ENCODE data around the gene AP3M1.

The AP3M1 gene

GRCh38 chr10:74163319-74164068 is 12.9 kb upstream of the AP3M1 start:
- no peak for FAIRE-seq
- TF ChIP-seq CTCF (IDR thresholded peaks at IDR 0.05; ENCODE audit: insufficient read depth, missing control alignments) = no peak
- DNase-seq (ENCODE audit: insufficient read length, low spot score) = no peak

DNA sequence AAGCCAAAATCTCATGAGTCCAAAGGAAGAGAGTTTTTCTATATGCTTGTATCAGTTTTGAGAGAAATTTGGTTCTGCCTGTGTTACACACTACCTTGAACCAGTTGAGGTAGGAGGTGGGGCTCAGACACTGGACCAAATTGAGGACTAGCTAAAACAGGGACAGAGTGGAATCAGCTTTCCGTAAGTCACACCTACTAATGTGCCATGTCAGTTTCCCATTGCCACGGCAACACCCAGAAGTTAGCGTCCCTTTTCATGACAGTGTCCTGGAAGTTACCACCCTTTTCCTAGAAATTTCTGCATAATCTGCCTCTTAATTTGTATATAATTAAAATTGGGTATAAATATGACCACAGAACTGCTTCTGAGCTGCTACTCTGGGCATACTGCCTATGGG is 9.4 kb upstream of the AP3M1 start:
- DNase-seq (ENCODE audit: insufficient read length, low spot score) (no peak), FAIRE-seq (no peak)
- TF ChIP-seq CTCF (IDR thresholded peaks at IDR 0.05; ENCODE audit: insufficient read depth, missing control alignments) = no peak

GRCh38 chr10:74156919-74157289 is 6.3 kb upstream of the AP3M1 start:
- TF ChIP-seq CTCF (IDR thresholded peaks at IDR 0.05; ENCODE audit: insufficient read depth, missing control alignments) = no peak
- DNase-seq (ENCODE audit: insufficient read length, low spot score) = no peak
- no peak for FAIRE-seq

- TF ChIP-seq CTCF (IDR thresholded peaks at IDR 0.05; ENCODE audit: insufficient read depth, missing control alignments) = no peak
- FAIRE-seq (no peak), DNase-seq (ENCODE audit: insufficient read length, low spot score) (no peak)
Observed at GRCh38 chr10:74153676-74154075, 3.0 kb upstream of the AP3M1 start.

DNA sequence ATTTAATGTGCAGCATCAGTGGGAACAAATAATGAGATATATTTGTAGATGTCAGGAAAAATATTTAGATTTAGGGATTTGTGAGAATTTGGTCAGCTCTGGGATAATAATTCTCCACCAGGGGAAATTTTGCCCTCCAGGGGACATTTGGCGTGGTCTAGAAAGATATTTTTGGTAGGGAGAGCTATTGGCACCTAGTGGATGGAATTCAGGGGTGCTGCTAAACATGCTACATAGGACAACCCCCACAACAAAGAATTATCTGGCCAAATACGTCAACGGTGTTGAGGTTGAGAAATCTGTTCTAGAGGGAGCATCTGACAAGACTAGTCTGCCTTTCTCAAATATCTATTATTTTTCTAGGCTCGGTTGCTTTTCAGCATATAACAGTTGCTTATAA is 2.5 kb upstream of the AP3M1 start:
- FAIRE-seq (no peak), DNase-seq (ENCODE audit: insufficient read length, low spot score) (no peak)
- peak; percentile 21 for TF ChIP-seq CTCF (IDR thresholded peaks at IDR 0.05; ENCODE audit: insufficient read depth, missing control alignments)

DNA sequence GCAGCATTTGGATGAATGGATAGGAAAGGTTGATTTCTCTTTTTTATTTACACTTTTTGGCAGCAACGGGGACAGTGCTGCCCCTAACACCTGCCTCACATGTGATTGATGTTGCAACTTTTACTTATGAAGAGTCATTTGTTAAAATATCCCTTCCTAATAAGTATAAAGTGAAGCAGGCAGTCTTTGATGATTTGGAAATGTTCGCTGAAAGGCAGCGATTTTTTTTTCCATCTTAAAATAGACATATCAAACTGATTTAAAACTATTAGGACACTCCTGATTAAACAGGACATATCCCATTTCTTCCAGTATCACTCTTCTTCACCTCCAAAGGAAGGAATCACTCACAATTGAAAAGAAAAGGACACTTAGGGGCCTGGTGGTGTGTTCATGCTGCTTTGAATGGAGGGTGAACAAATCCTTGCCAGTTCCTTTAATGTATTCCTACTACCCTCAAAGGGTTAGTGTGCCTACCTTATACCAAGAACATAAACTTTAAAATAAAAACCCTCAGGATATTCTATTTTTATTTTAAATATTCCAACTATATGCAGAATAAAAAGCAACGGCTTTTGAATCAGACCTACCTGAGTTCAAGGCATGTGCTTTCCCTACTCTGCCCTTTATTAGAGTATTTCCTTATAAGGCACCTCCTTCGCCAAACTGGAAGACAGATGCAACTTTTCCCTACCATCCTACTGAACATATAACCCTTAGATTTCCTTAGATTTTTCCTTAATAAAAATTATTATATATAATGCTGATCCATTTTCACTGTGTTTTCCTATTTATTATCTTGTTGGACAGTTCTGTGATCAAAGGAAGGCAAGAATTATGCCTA is 1.5 kb upstream of the AP3M1 start:
- no peak for TF ChIP-seq CTCF (IDR thresholded peaks at IDR 0.05; ENCODE audit: insufficient read depth, missing control alignments)
- DNase-seq (ENCODE audit: insufficient read length, low spot score) (no peak), FAIRE-seq (no peak)
